ENCODE data around the gene C17orf114.
A peak's percentile ranks its signal among the peaks of the same experiment; 100 is the strongest.

C17orf114 gene

GRCh38 chr17:4772235-4772613 lies 29.9 kb downstream of the C17orf114 start:
- TF ChIP-seq CTCF (IDR thresholded peaks at IDR 0.05) (no peak), POLR2A (IDR thresholded peaks at IDR 0.05) (peak; percentile 19 to 59)
- Histone ChIP-seq H3K36me3 (no peaks in the 10 kb centered on the region), H3K27me3 (no peaks in the 10 kb centered on the region), H3K9me3 (no peaks in the 10 kb centered on the region), H3K4me3 (peak overlapping the region in 3 of 4 donors; percentile 9 to 61 (median 55)), H3K4me1 (peaks cover 0 to 11% (median 2%) of the 10 kb centered on the region in 4 donors), H3K27ac (peak overlapping the region in 3 of 4 donors; percentile 67 to 93 (median 87))
- DNase-seq: peak in 2 of 3 donors; percentile 69 to 77

- Histone ChIP-seq H3K27ac (peak within 1 kb of the TSS in 3 of 4 donors; percentile 67 to 93 (median 87)), H3K9me3 (no peaks in the 10 kb centered on the region), H3K4me3 (peak within 1 kb of the TSS in 3 of 4 donors; percentile 9 to 61 (median 55))
Observed at GRCh38 chr17:4771519-4772234, 30.5 kb downstream of the C17orf114 start, which contains the start of gene TM4SF5. TM4SF5 (plus strand) TSS chr17:4771886; CDS start chr17:4771923, 37 bp downstream.

GRCh38 chr17:4769628-4770027 lies 32.5 kb downstream of the C17orf114 start:
- DNase-seq: no peak
- Histone ChIP-seq H3K27me3 (no peaks in the 10 kb centered on the region), H3K9me3 (no peaks in the 10 kb centered on the region)

More at GRCh38 chr17:4771519-4772234, 30.5 kb downstream of the C17orf114 start, which contains the start of gene TM4SF5:
- peak in 2 of 3 donors; percentile 89 to 91 for DNase-seq
- TF ChIP-seq CTCF (IDR thresholded peaks at IDR 0.05) (peak in 1 of 6 experiments; percentile 8), POLR2A (IDR thresholded peaks at IDR 0.05) (peak; percentile 45 to 78)
- peaks cover 0 to 11% (median 2%) of the 10 kb centered on the region in 4 donors for H3K4me1 ChIP-seq
- no peaks in the 10 kb centered on the region for H3K36me3 ChIP-seq
- no peaks in the 10 kb centered on the region for H3K27me3 ChIP-seq

GRCh38 chr17:4768298-4768697 lies 33.8 kb downstream of the C17orf114 start:
- no peak for DNase-seq
- Histone ChIP-seq H3K4me1 (peaks cover 0 to 11% (median 2%) of the 10 kb centered on the region in 4 donors), H3K27me3 (no peaks in the 10 kb centered on the region), H3K9me3 (no peaks in the 10 kb centered on the region), H3K4me3 (no peak overlapping the region), H3K27ac (no peak overlapping the region), H3K36me3 (no peaks in the 10 kb centered on the region)
- TF ChIP-seq CTCF (IDR thresholded peaks at IDR 0.05): no peak
- no peak for TF ChIP-seq POLR2A (IDR thresholded peaks at IDR 0.05)

More at GRCh38 chr17:4769628-4770027, 32.5 kb downstream of the C17orf114 start:
- H3K27ac ChIP-seq: no peak overlapping the region
- TF ChIP-seq CTCF (IDR thresholded peaks at IDR 0.05): no peak
- TF ChIP-seq POLR2A (IDR thresholded peaks at IDR 0.05): no peak
- H3K4me3 ChIP-seq: no peak overlapping the region
- peaks cover 0 to 11% (median 2%) of the 10 kb centered on the region in 4 donors for H3K4me1 ChIP-seq
- no peaks in the 10 kb centered on the region for H3K36me3 ChIP-seq

GRCh38 chr17:4766723-4767122 lies 35.4 kb downstream of the C17orf114 start:
- Histone ChIP-seq H3K27ac (peak overlapping the region in 1 of 4 donors; percentile 36), H3K4me3 (no peak overlapping the region), H3K4me1 (peaks cover 0 to 11% (median 2%) of the 10 kb centered on the region in 4 donors), H3K9me3 (no peaks in the 10 kb centered on the region), H3K27me3 (no peaks in the 10 kb centered on the region), H3K36me3 (no peaks in the 10 kb centered on the region)
- no peak for TF ChIP-seq POLR2A (IDR thresholded peaks at IDR 0.05)
- TF ChIP-seq CTCF (IDR thresholded peaks at IDR 0.05): no peak
- no peak for DNase-seq
